ENCODE data around the gene ALDH3A1. TPM values are rescaled to one million over a fixed set of nuclear protein-coding genes. Genes with fewer than 3 reads are reported as not detected.

ALDH3A1 gene
- total and polyA plus RNA-seq, 4 donors: 1.5 to 44.2 (median 13.6) TPM

DNA sequence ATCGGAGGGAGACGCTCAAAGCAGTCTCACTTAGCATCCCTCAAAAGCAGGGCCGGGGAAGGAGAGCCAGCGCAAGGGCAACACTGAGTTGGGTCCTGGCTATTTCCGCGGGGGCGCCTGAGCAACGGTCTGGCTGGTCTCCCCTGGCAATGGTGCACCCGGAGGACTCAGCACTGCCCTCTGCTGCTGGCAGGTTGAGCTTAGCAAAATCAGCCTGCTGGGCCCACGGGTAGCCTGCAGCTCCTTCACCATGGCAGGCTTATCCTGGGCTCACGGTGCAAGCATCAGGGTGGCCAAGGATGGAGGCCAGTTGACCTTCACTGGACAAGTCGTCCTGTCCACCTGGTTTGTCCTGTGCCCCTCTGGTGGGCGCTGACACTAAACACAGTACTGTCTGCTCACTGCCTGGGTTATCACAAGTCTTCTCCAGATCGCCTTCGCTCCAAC is 14.4 kb upstream of the ALDH3A1 start:
- H3K36me3 ChIP-seq (ENCODE audit: control insufficient read depth in 4 of 4, insufficient read depth in 4 of 4, low read length in 4 of 4): no peaks in the 10 kb centered on the region
- H3K27ac ChIP-seq (ENCODE audit: low read depth in 1 of 2, low read length in 1 of 2): no peak overlapping the region
- TF ChIP-seq, protein P1, sequence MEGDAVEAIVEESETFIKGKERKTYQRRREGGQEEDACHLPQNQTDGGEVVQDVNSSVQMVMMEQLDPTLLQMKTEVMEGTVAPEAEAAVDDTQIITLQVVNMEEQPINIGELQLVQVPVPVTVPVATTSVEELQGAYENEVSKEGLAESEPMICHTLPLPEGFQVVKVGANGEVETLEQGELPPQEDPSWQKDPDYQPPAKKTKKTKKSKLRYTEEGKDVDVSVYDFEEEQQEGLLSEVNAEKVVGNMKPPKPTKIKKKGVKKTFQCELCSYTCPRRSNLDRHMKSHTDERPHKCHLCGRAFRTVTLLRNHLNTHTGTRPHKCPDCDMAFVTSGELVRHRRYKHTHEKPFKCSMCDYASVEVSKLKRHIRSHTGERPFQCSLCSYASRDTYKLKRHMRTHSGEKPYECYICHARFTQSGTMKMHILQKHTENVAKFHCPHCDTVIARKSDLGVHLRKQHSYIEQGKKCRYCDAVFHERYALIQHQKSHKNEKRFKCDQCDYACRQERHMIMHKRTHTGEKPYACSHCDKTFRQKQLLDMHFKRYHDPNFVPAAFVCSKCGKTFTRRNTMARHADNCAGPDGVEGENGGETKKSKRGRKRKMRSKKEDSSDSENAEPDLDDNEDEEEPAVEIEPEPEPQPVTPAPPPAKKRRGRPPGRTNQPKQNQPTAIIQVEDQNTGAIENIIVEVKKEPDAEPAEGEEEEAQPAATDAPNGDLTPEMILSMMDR (IDR thresholded peaks at IDR 0.05; ENCODE audit: control extremely low read depth, extremely low read depth): peak; percentile 25
- no peak overlapping the region for H3K9ac ChIP-seq (ENCODE audit: insufficient read depth in 1 of 2, low read length in 2 of 2)
- H3K27me3 ChIP-seq (ENCODE audit: control insufficient read depth in 3 of 3, insufficient read depth in 3 of 3, low read length in 2 of 3): no peaks in the 10 kb centered on the region
- peaks cover 0 to 8% (median 0%) of the 10 kb centered on the region in 5 donors for H3K4me1 ChIP-seq (ENCODE audit: control insufficient read depth in 5 of 5, insufficient read depth in 5 of 5, low read length in 5 of 5)
- ATAC-seq (ENCODE audit: insufficient read depth, low FRiP score) (no peak), DNase-seq (peak; percentile 65 to 77 (median 73))
- H3K4me3 ChIP-seq: no peak overlapping the region
- H3K9me3 ChIP-seq (ENCODE audit: control insufficient read depth in 4 of 4, insufficient read depth in 3 of 4, low read length in 3 of 4): no peaks in the 10 kb centered on the region
- WGBS, 2 donors: 31% methylated on average over 15 of the region's 15 CpGs

DNA sequence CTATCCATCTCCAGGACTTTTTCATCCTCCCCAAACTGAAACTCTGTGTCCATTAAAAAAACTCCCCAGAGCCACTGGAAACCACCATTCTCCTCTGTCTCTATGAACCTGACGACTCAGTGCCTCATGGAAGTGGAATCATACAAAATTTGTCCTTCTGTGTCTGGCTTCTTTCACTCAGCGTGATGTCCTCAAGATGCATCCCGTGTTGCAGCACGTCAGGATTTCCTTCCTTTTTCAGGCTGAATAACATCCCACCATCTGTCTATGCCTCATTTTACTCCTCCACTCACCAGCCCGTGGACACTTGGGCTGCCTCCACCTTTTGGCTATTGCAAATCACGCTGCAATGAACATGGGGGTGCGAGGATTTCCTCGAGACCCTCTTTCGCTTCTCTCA is 12.6 kb upstream of the ALDH3A1 start:
- H3K4me1 ChIP-seq (ENCODE audit: control insufficient read depth in 5 of 5, insufficient read depth in 5 of 5, low read length in 5 of 5): peaks cover 0 to 6% (median 0%) of the 10 kb centered on the region in 5 donors
- H3K9ac ChIP-seq (ENCODE audit: insufficient read depth in 1 of 2, low read length in 2 of 2): no peak overlapping the region
- TF ChIP-seq, protein P1 (IDR thresholded peaks at IDR 0.05; ENCODE audit: control extremely low read depth, extremely low read depth): no peak
- no peaks in the 10 kb centered on the region for H3K27me3 ChIP-seq (ENCODE audit: control insufficient read depth in 3 of 3, insufficient read depth in 3 of 3, low read length in 2 of 3)
- no peak overlapping the region for H3K4me3 ChIP-seq
- ATAC-seq (ENCODE audit: insufficient read depth, low FRiP score) (no peak), DNase-seq (no peak)
- no peaks in the 10 kb centered on the region for H3K9me3 ChIP-seq (ENCODE audit: control insufficient read depth in 4 of 4, insufficient read depth in 3 of 4, low read length in 3 of 4)
- WGBS, 2 donors: 49 to 67% methylated on average over 9 of the region's 9 CpGs
- no peaks in the 10 kb centered on the region for H3K36me3 ChIP-seq (ENCODE audit: control insufficient read depth in 4 of 4, insufficient read depth in 4 of 4, low read length in 4 of 4)
- H3K27ac ChIP-seq (ENCODE audit: low read depth in 1 of 2, low read length in 1 of 2): no peak overlapping the region

DNA sequence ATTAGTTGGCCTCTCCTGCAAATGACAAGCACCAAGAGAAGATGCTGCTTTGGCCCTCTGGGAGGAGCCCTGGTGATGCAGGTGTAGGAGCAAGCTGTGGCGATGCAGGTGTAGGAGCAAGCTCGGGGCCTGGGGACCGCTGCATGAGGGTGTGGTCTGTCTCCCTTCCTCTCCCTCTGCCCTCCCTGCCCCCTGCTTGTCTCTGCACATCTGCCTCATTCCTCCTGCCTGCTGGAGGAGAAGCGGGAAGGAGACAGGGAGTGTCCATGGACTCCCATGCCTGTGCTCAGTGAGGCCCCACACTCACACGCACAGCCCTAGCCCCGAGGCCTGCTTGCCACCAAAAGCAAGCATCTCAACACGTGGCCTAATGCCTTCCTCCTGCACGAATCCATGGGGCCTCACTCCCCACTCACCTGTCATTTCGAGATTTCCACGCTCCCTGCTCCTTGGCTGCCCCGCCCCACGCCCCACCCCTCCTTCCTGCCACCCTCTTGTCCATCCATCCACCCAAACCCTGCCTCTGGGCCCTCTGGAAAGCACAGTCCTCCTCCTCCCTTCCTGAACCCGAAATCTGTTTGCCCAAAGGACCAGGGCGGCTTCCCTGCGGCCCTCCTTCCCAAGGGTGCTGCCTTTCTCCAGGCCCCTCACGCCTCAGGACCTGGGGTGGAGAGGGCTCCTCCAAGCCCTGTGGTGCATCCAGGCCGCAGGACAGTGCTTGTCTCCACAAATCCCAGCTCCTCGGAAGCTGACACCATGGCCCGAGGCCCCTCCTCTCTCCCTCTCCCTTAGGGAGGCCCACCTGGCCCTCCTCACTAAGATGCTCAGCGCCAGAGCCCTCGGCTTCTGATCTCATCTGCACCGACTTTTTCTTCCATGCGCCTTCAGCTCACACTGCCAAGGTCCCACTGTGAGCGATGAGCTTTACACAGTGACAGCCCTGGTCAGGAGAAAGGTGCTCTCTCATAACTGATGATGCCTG is 11.8 kb upstream of the ALDH3A1 start:
- Histone ChIP-seq H3K27ac (ENCODE audit: low read depth in 1 of 2, low read length in 1 of 2) (no peak overlapping the region), H3K9ac (ENCODE audit: insufficient read depth in 1 of 2, low read length in 2 of 2) (no peak overlapping the region), H3K27me3 (ENCODE audit: control insufficient read depth in 3 of 3, insufficient read depth in 3 of 3, low read length in 2 of 3) (no peaks in the 10 kb centered on the region), H3K4me1 (ENCODE audit: control insufficient read depth in 5 of 5, insufficient read depth in 5 of 5, low read length in 5 of 5) (peaks cover 0 to 6% (median 0%) of the 10 kb centered on the region in 5 donors), H3K4me3 (no peak overlapping the region), H3K9me3 (ENCODE audit: control insufficient read depth in 4 of 4, insufficient read depth in 3 of 4, low read length in 3 of 4) (no peaks in the 10 kb centered on the region), H3K36me3 (ENCODE audit: control insufficient read depth in 4 of 4, insufficient read depth in 4 of 4, low read length in 4 of 4) (no peaks in the 10 kb centered on the region)
- TF ChIP-seq, protein P1 (IDR thresholded peaks at IDR 0.05; ENCODE audit: control extremely low read depth, extremely low read depth): no peak
- WGBS, 2 donors: 83 to 90% methylated on average over 24 of the region's 24 CpGs
- no peak for ATAC-seq (ENCODE audit: insufficient read depth, low FRiP score)
- DNase-seq: peak in 1 of 3 donors; percentile 4

Data from lung (tissue), 12 donors.